ENCODE data around the gene DPH6.

DPH6 gene

GRCh38 chr15:35540885-35541284, 5.1 kb downstream of the DPH6 start:
- DNase-seq (ENCODE audit: low read depth, low spot score): no peak

- no peak for DNase-seq (ENCODE audit: low read depth, low spot score)
Observed at GRCh38 chr15:35540021-35540420, 5.9 kb downstream of the DPH6 start.

- DNase-seq (ENCODE audit: low read depth, low spot score): no peak
Observed at GRCh38 chr15:35535365-35535916, 10.5 kb downstream of the DPH6 start.

DNA sequence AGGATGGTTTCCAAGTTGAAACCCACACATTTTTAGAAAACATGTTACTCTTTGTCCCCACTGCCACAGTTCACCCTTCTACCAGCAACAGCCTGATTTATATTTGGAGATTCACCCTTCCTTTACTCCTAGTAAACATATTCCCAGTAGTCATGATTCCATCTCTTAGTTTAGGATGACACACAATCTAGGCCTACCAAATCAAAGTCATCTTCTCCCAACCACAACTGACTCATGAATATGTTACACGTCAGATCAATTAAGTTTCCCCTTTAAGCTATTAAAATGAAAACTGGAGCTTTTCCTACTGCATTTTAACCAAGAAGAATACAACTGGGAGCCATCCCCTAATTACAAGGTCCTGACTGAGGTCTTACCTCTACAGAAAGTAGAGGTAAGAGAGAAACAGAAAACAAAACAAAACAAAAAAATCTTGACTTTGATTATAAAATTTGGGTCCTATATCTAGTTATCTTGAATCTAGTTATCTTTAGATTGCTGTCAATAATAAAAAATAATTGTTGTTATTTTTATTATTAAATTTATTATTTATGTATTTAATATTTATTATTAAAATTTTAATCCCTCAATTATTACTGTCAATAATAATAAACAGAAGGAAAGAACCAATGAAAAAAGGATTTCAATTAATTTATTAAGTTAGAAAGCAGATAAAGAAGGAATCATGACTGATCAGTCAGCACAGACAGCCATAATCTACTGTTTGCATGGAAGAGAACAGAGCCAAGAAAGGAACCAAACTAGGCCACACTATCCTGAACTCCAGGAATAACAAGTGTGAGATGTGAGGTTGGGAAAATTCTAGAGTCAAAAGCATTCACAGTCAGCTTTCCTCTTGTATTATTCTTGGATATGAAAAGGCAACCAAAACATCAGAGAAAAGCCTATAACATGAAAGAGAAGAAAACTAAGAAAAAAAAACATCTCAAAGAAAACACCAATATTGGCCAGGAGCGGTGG, 12.5 kb downstream of the DPH6 start:
- no peak for DNase-seq (ENCODE audit: low read depth, low spot score)

- DNase-seq (ENCODE audit: low read depth, low spot score): no peak
Observed at GRCh38 chr15:35530698-35531097, 15.3 kb downstream of the DPH6 start.

DNA sequence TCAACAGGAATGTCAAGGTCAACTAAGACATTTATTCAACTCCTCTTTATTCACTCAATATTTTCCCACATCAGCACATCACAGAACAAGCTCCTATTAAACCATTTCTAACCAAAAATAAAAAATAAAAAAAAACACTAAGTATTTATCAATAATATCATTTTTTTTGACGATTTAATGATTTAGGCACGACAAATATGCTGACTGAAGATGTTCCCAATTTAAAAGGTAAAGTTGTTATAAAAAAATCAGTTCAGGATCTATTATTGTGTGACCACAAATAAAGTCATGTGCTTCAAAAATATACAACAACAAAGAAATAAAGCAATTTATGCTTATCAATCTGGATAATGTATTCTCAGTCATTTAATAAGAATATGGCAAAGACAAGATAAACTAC, 16.2 kb downstream of the DPH6 start:
- DNase-seq (ENCODE audit: low read depth, low spot score): no peak

GRCh38 chr15:35522061-35522460, 23.9 kb downstream of the DPH6 start:
- no peak for DNase-seq (ENCODE audit: low read depth, low spot score)

GRCh38 chr15:35519541-35520149, 26.3 kb downstream of the DPH6 start:
- no peak for DNase-seq (ENCODE audit: low read depth, low spot score)

DNA sequence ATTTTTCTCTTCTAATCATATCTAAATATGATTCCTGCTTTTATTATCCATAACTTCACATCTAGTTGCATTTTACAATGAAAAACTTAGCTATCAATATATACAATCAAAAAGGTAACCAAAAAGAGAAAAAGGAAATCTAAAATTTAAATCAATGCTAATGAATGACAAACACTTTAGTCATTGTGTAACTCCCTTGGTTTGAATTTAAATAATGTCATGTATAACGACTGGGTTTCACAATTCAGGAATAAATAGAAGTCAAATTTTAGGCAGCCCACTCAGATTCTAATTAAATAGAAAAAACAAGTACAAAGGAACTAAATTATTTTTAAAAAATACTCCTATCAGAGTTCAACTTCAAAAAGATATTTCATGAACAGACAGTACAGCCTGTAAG, 26.9 kb downstream of the DPH6 start:
- DNase-seq (ENCODE audit: low read depth, low spot score): no peak

DNA sequence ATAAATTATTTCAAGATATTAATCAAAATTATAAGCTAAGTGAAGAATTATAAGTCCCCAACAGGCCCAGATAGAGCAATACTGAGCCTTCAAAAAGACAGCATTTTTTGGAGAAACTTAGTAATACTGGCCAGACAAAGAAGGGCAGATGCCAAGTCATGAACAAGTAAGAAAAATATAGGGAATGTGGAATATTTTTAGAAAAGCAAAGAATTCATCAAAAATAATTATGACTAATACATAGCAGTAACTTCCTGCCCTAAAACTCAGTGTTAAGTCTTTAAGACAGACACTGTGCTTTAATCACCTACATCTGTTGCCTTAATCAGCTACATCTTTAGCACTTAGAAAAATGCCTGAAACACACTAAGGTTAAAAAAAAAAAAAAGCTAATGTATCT, 31.2 kb downstream of the DPH6 start:
- DNase-seq (ENCODE audit: low read depth, low spot score): no peak

DNA sequence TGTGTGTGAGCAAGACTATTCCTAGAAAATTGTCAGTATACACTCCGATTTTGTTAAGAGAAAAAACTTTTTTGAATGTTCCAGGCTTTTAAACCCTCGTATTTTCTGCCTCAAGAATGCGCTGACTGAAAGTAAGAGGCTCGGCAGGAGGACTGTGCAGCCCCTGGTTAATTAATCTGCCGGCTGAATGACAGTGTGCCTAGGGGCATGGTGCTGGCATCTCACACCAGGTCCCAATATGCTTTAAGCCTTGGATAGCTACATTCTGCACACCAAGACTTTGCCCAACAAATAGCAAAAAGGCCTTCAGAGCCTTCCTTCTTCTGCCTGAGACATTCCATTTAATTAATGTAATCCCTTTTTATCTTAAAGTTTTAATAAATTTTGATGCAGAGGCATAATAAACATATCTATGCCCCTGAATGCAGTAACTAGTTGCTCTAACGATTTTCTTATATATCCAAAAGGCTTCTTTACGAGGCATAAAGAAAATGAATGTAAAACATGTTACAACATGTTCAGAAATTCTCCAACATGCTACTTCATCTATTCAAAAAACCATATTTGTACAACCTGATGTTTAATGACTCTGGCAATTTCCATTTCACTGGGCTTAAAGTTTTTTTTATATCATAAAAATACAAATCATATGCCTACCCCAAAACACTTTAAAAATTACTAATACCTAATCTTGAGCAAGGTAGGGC, 37.9 kb downstream of the DPH6 start:
- peak; percentile 82 for DNase-seq (ENCODE audit: low read depth, low spot score)

GRCh38 chr15:35506272-35506870, 39.6 kb downstream of the DPH6 start:
- no peak for DNase-seq (ENCODE audit: low read depth, low spot score)

GRCh38 chr15:35505809-35506208, 40.2 kb downstream of the DPH6 start:
- DNase-seq (ENCODE audit: low read depth, low spot score): no peak

GRCh38 chr15:35505141-35505540, 40.8 kb downstream of the DPH6 start:
- no peak for DNase-seq (ENCODE audit: low read depth, low spot score)

DNA sequence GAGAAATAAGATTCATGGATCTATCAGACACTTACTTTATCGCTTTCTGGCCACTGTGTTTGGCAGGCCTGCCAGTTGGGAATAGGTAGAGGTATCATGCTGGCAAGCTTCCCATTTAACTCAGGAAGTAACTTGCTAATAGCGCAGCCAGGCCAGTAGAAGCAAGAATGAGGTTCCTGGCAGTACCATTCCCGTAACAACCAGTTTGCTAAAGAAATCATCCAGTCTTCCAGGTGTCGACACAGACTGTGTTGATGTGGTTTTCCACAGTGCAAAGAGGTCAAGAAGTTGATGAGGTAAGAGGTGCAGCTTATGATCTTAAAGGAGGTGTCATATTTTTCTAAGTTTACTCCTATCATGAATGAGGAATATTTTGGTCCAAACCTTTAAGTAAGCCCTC, 46.2 kb downstream of the DPH6 start:
- no peak for DNase-seq (ENCODE audit: low read depth, low spot score)

GRCh38 chr15:35496585-35496984, 49.4 kb downstream of the DPH6 start:
- DNase-seq (ENCODE audit: low read depth, low spot score): no peak

DNA sequence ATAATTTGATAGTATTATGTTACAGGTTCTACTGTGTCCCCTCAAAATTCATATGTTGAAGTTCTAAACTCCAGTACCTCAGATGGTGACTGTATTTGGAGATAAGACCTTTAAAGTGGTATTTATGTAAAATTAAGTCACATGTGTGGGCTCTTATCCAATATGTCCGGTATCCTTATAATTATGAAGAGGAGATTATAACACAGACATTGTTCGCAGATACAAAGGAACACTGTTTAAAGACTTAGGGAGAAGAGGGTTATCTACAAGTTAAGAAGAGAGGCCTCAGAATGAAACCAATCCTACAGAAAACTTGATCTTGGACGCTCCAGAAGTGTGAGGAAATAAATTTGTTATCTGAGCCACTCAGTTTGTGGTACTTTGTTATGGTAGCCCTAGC, 50.9 kb downstream of the DPH6 start:
- DNase-seq (ENCODE audit: low read depth, low spot score): no peak

GRCh38 chr15:35491999-35492398, 54.0 kb downstream of the DPH6 start:
- peak; percentile 21 for DNase-seq (ENCODE audit: low read depth, low spot score)

GRCh38 chr15:35491173-35491572, 54.8 kb downstream of the DPH6 start:
- no peak for DNase-seq (ENCODE audit: low read depth, low spot score)

GRCh38 chr15:35490511-35490910, 55.5 kb downstream of the DPH6 start:
- DNase-seq (ENCODE audit: low read depth, low spot score): no peak

DNA sequence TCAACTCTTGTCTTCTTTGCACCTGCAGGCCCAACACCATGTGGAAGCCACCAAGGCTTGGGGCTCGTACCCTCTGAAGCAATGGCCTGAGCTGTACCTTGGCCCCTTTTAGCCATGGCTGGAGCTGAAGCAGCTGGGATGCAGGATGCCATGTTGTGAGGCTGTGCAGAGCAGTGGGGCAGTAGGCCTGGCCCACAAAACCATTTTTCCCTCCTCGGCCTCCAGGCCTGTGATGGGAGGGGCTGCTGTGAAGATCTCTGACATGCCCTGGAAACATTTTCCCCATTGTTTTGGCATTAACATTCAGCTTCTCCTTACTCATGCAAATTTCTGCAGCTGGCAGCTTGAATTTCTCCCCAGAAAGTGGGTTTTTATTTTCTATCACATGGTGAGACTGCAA, 58.5 kb downstream of the DPH6 start:
- no peak for DNase-seq (ENCODE audit: low read depth, low spot score)

- no peak for DNase-seq (ENCODE audit: low read depth, low spot score)
Observed at GRCh38 chr15:35486296-35486695, 59.7 kb downstream of the DPH6 start.
